HG03575 (cell line): ENCODE data around the gene MBIP.
"Not testable (repeated sequence)": the region's sequence is repeated elsewhere in the genome, so short reads cannot be mapped to it uniquely, and the experiment has no call there.

ENCODE experiments used
- ATAC-seq: cut with Tn5 transposase; IDR thresholded peaks from one replicate; pipeline ENCODE4 v1.9.1; 2021; ENCODE audit not compliant: unreplicated experiment, insufficient number of reproducible peaks, low FRiP score; ENCODE audit errors: extremely low read depth

The MBIP gene, protein sequence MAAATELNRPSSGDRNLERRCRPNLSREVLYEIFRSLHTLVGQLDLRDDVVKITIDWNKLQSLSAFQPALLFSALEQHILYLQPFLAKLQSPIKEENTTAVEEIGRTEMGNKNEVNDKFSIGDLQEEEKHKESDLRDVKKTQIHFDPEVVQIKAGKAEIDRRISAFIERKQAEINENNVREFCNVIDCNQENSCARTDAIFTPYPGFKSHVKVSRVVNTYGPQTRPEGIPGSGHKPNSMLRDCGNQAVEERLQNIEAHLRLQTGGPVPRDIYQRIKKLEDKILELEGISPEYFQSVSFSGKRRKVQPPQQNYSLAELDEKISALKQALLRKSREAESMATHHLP

GRCh38 chr14:36320200-36320896, at the start of gene MBIP:
Gene MBIP (minus strand): TSS chr14:36320637. CDS start chr14:36320588, 49 bp downstream.
- ATAC-seq, result peak; percentile 98

DNA sequence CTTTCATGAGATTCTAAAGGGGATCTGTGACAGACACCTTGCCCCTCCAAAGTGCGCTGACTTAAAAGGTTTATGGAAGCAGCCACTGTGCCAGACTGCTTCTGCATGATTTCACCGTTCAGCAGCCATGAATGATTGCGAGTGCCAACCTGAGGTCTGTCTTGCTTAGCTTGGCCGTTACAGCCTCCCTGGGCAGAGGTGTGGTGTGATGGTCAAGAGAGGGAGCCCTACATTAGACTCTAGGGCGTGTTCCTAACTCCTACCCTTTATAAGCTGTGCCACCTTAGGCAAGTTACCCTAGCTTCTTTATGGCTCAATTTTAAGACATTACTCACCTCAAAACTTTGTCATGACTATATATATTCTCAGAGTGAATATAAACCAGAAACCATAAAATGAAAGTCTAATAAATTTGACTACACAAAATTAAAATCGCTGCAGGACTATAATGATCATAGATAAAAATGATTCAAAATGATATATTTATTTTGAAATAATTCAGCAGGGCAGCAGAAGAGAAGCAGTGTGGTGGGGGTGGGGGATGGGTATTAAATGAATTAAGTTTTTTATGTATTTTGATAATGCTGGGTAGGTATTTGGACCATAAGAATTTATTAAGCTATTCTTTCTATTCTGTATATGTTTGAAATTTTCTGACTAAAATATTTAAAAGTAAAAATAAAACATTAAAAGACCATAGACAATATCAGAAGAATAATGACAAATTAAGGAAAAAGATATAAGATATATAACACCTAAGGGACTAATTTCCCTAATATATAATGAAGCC, 47.7 kb upstream of the MBIP start:
- ATAC-seq, result no peak

- ATAC-seq, result no peak
Observed at GRCh38 chr14:36365766-36366165, 45.3 kb upstream of the MBIP start.

DNA sequence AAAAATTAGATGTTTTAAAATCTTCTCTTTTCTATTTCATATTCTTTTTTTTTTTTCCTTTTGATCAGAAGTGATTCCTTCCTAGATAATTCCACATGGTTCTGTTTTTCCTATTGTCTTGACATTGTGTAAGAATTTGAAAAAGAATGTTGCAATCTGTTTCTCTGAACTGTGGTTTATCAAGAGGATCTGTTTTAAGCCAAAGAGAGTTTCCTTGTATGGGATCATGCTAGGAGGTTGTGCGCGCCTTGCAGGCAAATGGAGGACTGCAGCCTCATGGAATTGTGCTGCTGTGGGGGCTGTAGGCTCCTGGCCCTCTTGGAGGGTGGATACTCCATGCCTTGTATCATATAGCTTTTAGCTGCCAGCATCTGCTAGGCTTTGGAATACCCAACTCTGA, 43.3 kb upstream of the MBIP start:
- ATAC-seq, result no peak

DNA sequence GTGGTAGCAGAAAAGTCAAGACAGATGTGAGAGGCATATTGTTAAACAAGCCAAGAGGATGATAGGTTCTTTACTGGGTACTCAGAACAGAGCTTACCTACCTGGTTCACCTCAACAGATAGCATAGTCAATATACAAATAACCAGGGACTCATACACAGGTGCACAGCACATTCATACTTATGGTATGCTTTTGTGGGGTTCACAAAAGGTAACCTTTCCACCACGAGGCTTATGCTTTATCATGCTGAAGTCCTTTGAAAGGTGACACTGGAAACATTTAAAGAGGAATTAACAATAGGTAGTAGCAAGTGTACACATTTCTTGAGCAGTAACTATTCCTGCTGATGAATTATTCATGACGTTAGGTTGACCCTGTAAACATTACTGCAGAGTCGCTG, 42.2 kb upstream of the MBIP start:
- no peak for ATAC-seq

GRCh38 chr14:36361210-36361853, 40.9 kb upstream of the MBIP start:
- no peak for ATAC-seq

DNA sequence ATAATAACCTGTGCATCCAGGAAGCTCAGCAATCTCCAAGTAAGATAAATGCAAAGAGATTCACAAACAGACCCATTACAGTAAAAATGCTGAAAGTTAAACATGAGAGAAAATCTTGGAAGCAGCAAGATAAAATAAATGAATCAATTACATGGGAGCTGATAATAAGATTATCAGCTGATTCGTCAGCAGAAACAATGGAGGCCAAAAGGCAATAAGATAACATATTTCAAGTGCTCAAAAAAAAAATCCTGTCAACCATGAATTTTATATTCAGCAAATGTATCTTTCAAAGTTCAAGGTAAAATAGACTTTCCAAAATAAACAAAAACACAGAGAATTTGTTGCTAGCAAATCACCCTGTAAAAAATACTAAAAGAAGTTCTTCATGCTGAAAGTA, 36.4 kb upstream of the MBIP start:
- ATAC-seq, result no peak

DNA sequence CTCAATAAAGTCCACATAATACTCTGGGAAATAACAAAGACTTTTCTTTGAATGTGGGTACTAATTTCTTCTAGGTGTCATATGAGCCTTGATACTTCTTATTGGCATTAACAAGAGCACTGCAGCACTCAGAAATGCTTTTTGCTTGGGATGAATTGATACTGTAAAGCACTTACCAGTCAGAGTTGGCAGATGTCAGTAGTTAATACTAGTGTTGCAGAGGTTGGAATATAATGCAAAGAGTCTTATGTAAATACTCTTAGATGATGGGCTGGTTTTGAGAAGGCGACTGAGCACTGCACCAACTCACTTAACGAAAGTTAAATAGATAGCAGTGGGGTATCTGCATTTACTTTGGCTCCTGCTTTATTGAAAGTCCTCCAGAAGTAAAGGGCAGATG, 25.6 kb upstream of the MBIP start:
- ATAC-seq, result no peak

DNA sequence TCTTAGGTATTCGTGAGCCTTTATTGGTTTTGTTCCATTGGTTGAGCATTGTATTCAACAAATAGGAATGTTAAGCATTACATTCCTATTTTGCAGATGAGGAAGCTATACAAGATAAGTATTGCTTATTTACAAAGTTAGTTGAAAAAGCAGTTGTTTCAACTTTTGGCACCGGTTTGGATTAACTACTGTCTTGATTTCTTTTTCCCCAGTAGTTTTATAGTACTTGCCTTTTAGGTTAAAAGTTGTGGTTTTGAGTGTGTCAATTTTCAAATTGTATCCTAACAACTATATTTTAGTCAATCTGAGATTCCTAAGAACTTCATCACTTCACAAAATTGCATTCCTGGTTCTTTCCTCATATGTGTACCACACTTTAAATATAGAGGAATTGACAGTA, 23.8 kb upstream of the MBIP start:
- no peak for ATAC-seq

- ATAC-seq, result not testable (repeated sequence)
Observed at GRCh38 chr14:36341811-36342210, 21.4 kb upstream of the MBIP start.

DNA sequence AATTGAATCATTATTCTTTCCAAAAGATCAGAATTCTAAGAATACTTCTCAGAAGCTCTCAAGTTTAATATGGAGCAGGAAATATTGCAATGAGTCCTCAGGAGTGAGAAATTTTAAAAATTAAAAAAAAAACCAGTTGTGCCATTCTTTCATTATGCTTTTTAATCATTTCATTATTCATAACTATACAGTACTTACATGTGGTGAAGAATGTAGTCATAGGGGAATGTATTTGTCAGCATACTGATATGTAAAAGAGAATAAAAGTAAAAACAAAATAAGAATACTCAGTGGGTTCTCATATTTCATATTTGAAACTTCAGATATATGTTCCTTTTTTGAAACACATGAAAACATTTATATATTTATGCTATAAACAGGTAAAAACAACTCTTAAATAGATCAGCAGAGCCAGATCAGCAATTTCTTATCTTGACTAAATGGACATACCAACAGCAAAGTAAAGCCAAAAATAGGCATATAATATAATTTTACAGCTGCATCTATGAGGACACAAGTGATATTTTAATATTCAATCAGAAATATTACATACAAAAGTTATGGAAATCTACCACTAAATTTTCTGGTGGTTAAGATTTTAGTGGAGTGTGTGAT, 19.9 kb upstream of the MBIP start:
- ATAC-seq, result no peak

GRCh38 chr14:36339816-36340215, 19.4 kb upstream of the MBIP start:
- no peak for ATAC-seq

DNA sequence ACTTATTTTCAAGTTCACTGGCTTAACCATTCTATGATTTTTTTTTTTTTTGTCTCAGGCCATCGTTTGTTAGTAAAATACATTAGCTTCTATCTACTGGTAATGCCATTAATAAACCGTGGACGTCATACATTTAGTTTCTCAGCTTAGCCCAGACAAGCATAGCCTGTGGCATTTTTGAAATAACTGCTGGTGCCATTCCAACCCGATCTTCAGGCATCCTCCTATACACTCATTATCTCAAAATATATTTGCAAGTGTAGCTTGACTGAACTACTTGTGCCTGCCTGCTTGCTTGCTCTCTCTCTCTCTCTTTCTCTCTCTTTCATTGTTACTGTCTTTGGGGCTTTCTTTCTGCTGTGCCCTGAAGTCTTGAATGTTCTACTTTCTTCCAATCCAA, 12.7 kb upstream of the MBIP start:
- ATAC-seq, result no peak

GRCh38 chr14:36327573-36327972, 7.1 kb upstream of the MBIP start:
- not testable (repeated sequence) for ATAC-seq

DNA sequence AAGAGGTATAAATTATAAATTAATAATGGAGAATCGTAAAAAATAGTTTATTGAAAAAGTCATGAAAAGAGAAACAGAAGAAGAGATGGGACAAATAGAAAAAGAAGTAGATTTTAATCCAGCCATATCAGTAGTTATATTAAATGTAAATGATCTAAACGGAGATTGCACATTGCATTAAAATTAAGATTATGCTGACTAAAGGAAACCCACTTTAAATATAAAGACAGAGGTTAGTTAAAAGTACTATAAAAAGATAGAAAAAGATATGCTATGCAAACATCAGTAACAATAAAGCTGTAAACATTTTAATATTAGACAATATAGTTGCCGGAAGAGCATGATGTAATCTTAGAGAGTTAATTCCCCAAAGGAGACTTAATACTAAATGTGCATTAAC, 5.4 kb upstream of the MBIP start:
- ATAC-seq, result no peak

GRCh38 chr14:36324897-36325296, 4.5 kb upstream of the MBIP start:
- no peak for ATAC-seq

- no peak for ATAC-seq
Observed at GRCh38 chr14:36320897-36321381, 502 bp upstream of the MBIP start.

- ATAC-seq, result no peak
Observed at GRCh38 chr14:36319899-36320199, 588 bp downstream of the MBIP start.

DNA sequence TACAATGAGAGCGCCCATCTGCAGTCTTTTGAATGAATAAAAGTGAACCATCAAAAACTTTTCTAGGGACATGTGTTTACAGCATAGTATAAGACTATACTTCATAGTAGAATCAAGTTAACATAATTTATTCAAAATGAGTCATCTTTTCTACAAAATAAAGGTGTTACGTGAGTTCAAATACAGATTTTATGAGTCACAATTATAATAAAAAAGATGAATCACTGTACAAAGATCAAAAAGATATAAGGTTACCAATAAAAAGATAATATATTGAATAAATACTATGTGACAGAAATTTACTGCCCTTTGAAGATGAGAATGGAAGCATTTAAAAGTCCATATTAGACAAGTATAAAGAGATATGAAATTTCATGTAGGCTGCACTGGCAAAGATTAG, 2.8 kb downstream of the MBIP start:
- ATAC-seq, result no peak
